Mesendoderm (in vitro differentiated cells): ENCODE data around the gene CLRN2.

Experiments
- DNase-seq: peaks from one replicate; pipeline ENCODE4 v3.0.0; 2013
- H2AK5ac ChIP-seq: 2 replicates; pipeline ENCODE4 v1.6.1; 2013; ENCODE audit warnings: low read length, inconsistent platforms
- H2BK120ac ChIP-seq: 2 replicates; pipeline ENCODE4 v1.6.1; 2013; ENCODE audit warnings: low read depth, mild to moderate bottlenecking, low read length, moderate library complexity, mixed read lengths
- H2BK15ac ChIP-seq: replicated peaks from 2 replicates; pipeline ENCODE4 v1.6.1; 2013; ENCODE audit warnings: low read depth, mild to moderate bottlenecking, moderate library complexity
- H2BK5ac ChIP-seq: 2 replicates; pipeline ENCODE4 v1.6.1; 2013; ENCODE audit warnings: low read length, inconsistent platforms
- H3K18ac ChIP-seq: 2 replicates; pipeline ENCODE4 v1.6.1; 2013; ENCODE audit warnings: mild to moderate bottlenecking, low read length, mixed read lengths
- H3K23ac ChIP-seq: one replicate; pipeline ENCODE4 v1.6.1; 2013; ENCODE audit warnings: low read length
- H3K27ac ChIP-seq: 2 replicates; pipeline ENCODE4 v1.5.1; 2013; ENCODE audit warnings: low read depth, mild to moderate bottlenecking, inconsistent platforms, low read length, moderate library complexity
- H3K27me3 ChIP-seq: 2 replicates; pipeline ENCODE4 v1.6.1; 2013; ENCODE audit warnings: low read length, control low read depth, mild to moderate bottlenecking, inconsistent platforms; ENCODE audit not compliant: insufficient read depth, poor library complexity
- H3K36me3 ChIP-seq: 2 replicates; pipeline ENCODE4 v1.6.1; 2013; ENCODE audit warnings: low read length, inconsistent platforms; ENCODE audit not compliant: control insufficient read depth, insufficient read depth
- H3K4ac ChIP-seq: one replicate; pipeline ENCODE4 v1.6.1; 2013; ENCODE audit warnings: low read depth, mild to moderate bottlenecking, low read length, moderate library complexity
- H3K4me1 ChIP-seq: 2 replicates; pipeline ENCODE4 v1.6.1; 2013; ENCODE audit warnings: low read depth, low read length, inconsistent platforms; ENCODE audit not compliant: control insufficient read depth
- H3K4me2 ChIP-seq: 2 replicates; pipeline ENCODE4 v1.6.1; 2013; ENCODE audit warnings: low read length
- H3K4me3 ChIP-seq: 2 replicates; pipeline ENCODE4 v1.5.1; 2013; ENCODE audit warnings: mild to moderate bottlenecking, low read length
- H3K56ac ChIP-seq: one replicate; pipeline ENCODE4 v1.6.1; 2013; ENCODE audit warnings: low read length
- H3K79me1 ChIP-seq: 2 replicates; pipeline ENCODE4 v1.6.1; 2013; ENCODE audit warnings: low read length, inconsistent platforms
- H3K79me2 ChIP-seq: 2 replicates; pipeline ENCODE4 v1.6.1; 2013; ENCODE audit warnings: mild to moderate bottlenecking, low read length; ENCODE audit not compliant: control insufficient read depth, insufficient read depth
- H3K9ac ChIP-seq: 2 replicates; pipeline ENCODE4 v1.6.1; 2013; ENCODE audit warnings: low read length, inconsistent platforms
- H4K5ac ChIP-seq: one replicate; pipeline ENCODE4 v1.6.1; 2013; ENCODE audit warnings: low read length
- H4K8ac ChIP-seq: one replicate; pipeline ENCODE4 v1.6.1; 2013; ENCODE audit warnings: low read depth, mild to moderate bottlenecking, control low read depth, low read length, moderate library complexity
- WGBS: extraction: QIAGEN DNeasy Blood & Tissue Kit; methylation state at CpG from one replicate; pipeline ENCODE4 v1.1.7; 2013; ENCODE audit warnings: low lambda C conversion rate, missing lambda C conversion rate; ENCODE audit not compliant: insufficient coverage; ENCODE audit errors: extremely low coverage; 5-methylcytosine and 5-hydroxymethylcytosine counted together

CLRN2 gene

GRCh38 chr4:17526695-17527477, 11.9 kb downstream of the CLRN2 start:
- no peaks in the 10 kb centered on the region for H3K4me1 ChIP-seq
- H3K23ac ChIP-seq, result no peak overlapping the region
- no peak overlapping the region for H3K4ac ChIP-seq
- H3K79me2 ChIP-seq, result no peaks in the 10 kb centered on the region
- no peak overlapping the region for H3K4me3 ChIP-seq
- no peaks in the 10 kb centered on the region for H3K79me1 ChIP-seq
- no peak overlapping the region for H3K9ac ChIP-seq
- no peaks in the 10 kb centered on the region for H3K36me3 ChIP-seq
- no peak overlapping the region for H2AK5ac ChIP-seq
- no peak overlapping the region for H3K18ac ChIP-seq
- H4K8ac ChIP-seq, result no peak overlapping the region
- no CpG with 5 or more reads among the region's 27 CpGs for WGBS
- H2BK5ac ChIP-seq, result no peak overlapping the region
- no peak overlapping the region for H3K4me2 ChIP-seq
- no peak overlapping the region for H2BK120ac ChIP-seq
- H3K27ac ChIP-seq, result no peak overlapping the region
- H2BK15ac ChIP-seq, result no peak overlapping the region
- H3K56ac ChIP-seq, result no peak overlapping the region
- no peaks in the 10 kb centered on the region for H3K27me3 ChIP-seq
- DNase-seq, result no peak
- no peak overlapping the region for H4K5ac ChIP-seq

- no peak for DNase-seq
- Histone ChIP-seq H4K8ac (no peak overlapping the region), H2BK5ac (no peak overlapping the region), H3K9ac (no peak overlapping the region), H4K5ac (no peak overlapping the region), H3K79me1 (no peaks in the 10 kb centered on the region), H2AK5ac (no peak overlapping the region), H2BK120ac (no peak overlapping the region), H3K36me3 (no peaks in the 10 kb centered on the region), H3K4me3 (no peak overlapping the region), H3K18ac (no peak overlapping the region), H3K27ac (no peak overlapping the region), H3K23ac (no peak overlapping the region), H2BK15ac (no peak overlapping the region), H3K4ac (no peak overlapping the region), H3K4me2 (no peak overlapping the region), H3K79me2 (no peaks in the 10 kb centered on the region), H3K27me3 (no peaks in the 10 kb centered on the region), H3K4me1 (no peaks in the 10 kb centered on the region), H3K56ac (no peak overlapping the region)
- no CpG with 5 or more reads among the region's 10 CpGs for WGBS
Measured at GRCh38 chr4:17528551-17529165, 13.7 kb downstream of the CLRN2 start.

GRCh38 chr4:17531538-17532285, 16.7 kb downstream of the CLRN2 start:
- no peak overlapping the region for H3K23ac ChIP-seq
- WGBS, result no CpG with 5 or more reads among the region's 8 CpGs
- no peak overlapping the region for H3K4ac ChIP-seq
- H3K4me3 ChIP-seq, result no peak overlapping the region
- no peaks in the 10 kb centered on the region for H3K79me1 ChIP-seq
- H3K36me3 ChIP-seq, result no peaks in the 10 kb centered on the region
- H3K4me1 ChIP-seq, result no peaks in the 10 kb centered on the region
- DNase-seq, result no peak
- H2BK5ac ChIP-seq, result no peak overlapping the region
- H3K4me2 ChIP-seq, result no peak overlapping the region
- H2AK5ac ChIP-seq, result no peak overlapping the region
- H4K5ac ChIP-seq, result no peak overlapping the region
- H3K56ac ChIP-seq, result no peak overlapping the region
- no peak overlapping the region for H3K9ac ChIP-seq
- no peak overlapping the region for H2BK15ac ChIP-seq
- no peaks in the 10 kb centered on the region for H3K79me2 ChIP-seq
- H4K8ac ChIP-seq, result no peak overlapping the region
- no peak overlapping the region for H3K27ac ChIP-seq
- H3K27me3 ChIP-seq, result no peaks in the 10 kb centered on the region
- no peak overlapping the region for H2BK120ac ChIP-seq
- H3K18ac ChIP-seq, result no peak overlapping the region

GRCh38 chr4:17534705-17535104, 19.7 kb downstream of the CLRN2 start:
- H3K27me3 ChIP-seq, result no peaks in the 10 kb centered on the region
- H2BK120ac ChIP-seq, result no peak overlapping the region
- no peaks in the 10 kb centered on the region for H3K79me2 ChIP-seq
- no peak for DNase-seq
- H2AK5ac ChIP-seq, result no peak overlapping the region
- H3K27ac ChIP-seq, result no peak overlapping the region
- no peak overlapping the region for H2BK5ac ChIP-seq
- H2BK15ac ChIP-seq, result no peak overlapping the region
- H4K5ac ChIP-seq, result no peak overlapping the region
- H3K4me3 ChIP-seq, result no peak overlapping the region
- no peak overlapping the region for H3K4ac ChIP-seq
- H3K4me1 ChIP-seq, result no peaks in the 10 kb centered on the region
- WGBS, result no CpG with 5 or more reads among the region's 4 CpGs
- no peak overlapping the region for H3K18ac ChIP-seq
- H4K8ac ChIP-seq, result no peak overlapping the region
- H3K56ac ChIP-seq, result no peak overlapping the region
- H3K36me3 ChIP-seq, result no peaks in the 10 kb centered on the region
- no peak overlapping the region for H3K23ac ChIP-seq
- H3K79me1 ChIP-seq, result no peaks in the 10 kb centered on the region
- H3K9ac ChIP-seq, result no peak overlapping the region
- no peak overlapping the region for H3K4me2 ChIP-seq

- WGBS, result no CpG with 5 or more reads among the region's 4 CpGs
- no peak overlapping the region for H3K4ac ChIP-seq
- H3K4me1 ChIP-seq, result no peaks in the 10 kb centered on the region
- H3K27me3 ChIP-seq, result no peaks in the 10 kb centered on the region
- H3K4me2 ChIP-seq, result no peak overlapping the region
- H3K56ac ChIP-seq, result no peak overlapping the region
- no peak overlapping the region for H3K9ac ChIP-seq
- H3K4me3 ChIP-seq, result no peak overlapping the region
- H4K5ac ChIP-seq, result no peak overlapping the region
- no peak for DNase-seq
- no peak overlapping the region for H2AK5ac ChIP-seq
- no peak overlapping the region for H2BK120ac ChIP-seq
- no peak overlapping the region for H2BK15ac ChIP-seq
- no peak overlapping the region for H2BK5ac ChIP-seq
- H4K8ac ChIP-seq, result no peak overlapping the region
- H3K79me1 ChIP-seq, result no peaks in the 10 kb centered on the region
- H3K23ac ChIP-seq, result no peak overlapping the region
- H3K79me2 ChIP-seq, result no peaks in the 10 kb centered on the region
- no peaks in the 10 kb centered on the region for H3K36me3 ChIP-seq
- no peak overlapping the region for H3K27ac ChIP-seq
- H3K18ac ChIP-seq, result no peak overlapping the region
Measured at GRCh38 chr4:17535242-17535641, 20.3 kb downstream of the CLRN2 start.
